ENCODE data around the gene MTHFD1L. TPM values are rescaled to one million over a fixed set of nuclear protein-coding genes. Genes with fewer than 3 reads are reported as not detected.

The MTHFD1L gene
- total and polyA plus RNA-seq, 9 of the 15 experiments (the other 6 are each of a cell fraction or from before 2014, with no cell fraction given), result 20.9 to 128 (median 61.0) TPM

GRCh38 chr6:150999576-150999975 is 134.1 kb downstream of the MTHFD1L start:
- TF ChIP-seq ZNF212 (CRISPR knock-in tag; IDR thresholded peaks at IDR 0.05), result no peak
- TF ChIP-seq GATAD2A (IDR thresholded peaks at IDR 0.05), result no peak
- TF ChIP-seq RFX7 (CRISPR knock-in tag; IDR thresholded peaks at IDR 0.05), result no peak
- no peak for TF ChIP-seq HDAC1 (IDR thresholded peaks at IDR 0.05)
- TF ChIP-seq ZNF561 (CRISPR knock-in tag; conservative IDR thresholded peaks at IDR 0.05), result no peak
- no peak for TF ChIP-seq NCOA1 (IDR thresholded peaks at IDR 0.05; ENCODE audit: low read depth)
- TF ChIP-seq HEY1 (CRISPR knock-in tag; IDR thresholded peaks at IDR 0.05; ENCODE audit: borderline replicate concordance), result no peak
- no peak for TF ChIP-seq CXXC5 (CRISPR knock-in tag; IDR thresholded peaks at IDR 0.05)
- TF ChIP-seq MAFF (IDR thresholded peaks at IDR 0.05; ENCODE audit: low read length), result no peak
- no peak for TF ChIP-seq TCF7L2 (IDR thresholded peaks at IDR 0.05; ENCODE audit: low read depth, low read length)
- no peak overlapping the region for H3K9ac ChIP-seq (ENCODE audit: insufficient read depth in 1 of 2, low read depth in 2 of 2, low read length in 2 of 2)
- no peaks in the 10 kb centered on the region for H3K9me1 ChIP-seq (ENCODE audit: control insufficient read depth, insufficient read depth, low read length)
- ATAC-seq, result no peak
- in situ Hi-C loops (cut with MboI), result no loop called here
- no peaks in the 10 kb centered on the region for H3K9me3 ChIP-seq (replicated peaks; ENCODE audit: control insufficient read depth, insufficient read depth, low read depth, low read length)
- H3K4me1 ChIP-seq (replicated peaks in 1 of 2; ENCODE audit: control insufficient read depth in 2 of 2, insufficient read depth in 2 of 2, low read length in 2 of 2), result no peaks in the 10 kb centered on the region; a peak in 1 of 5 replicates
- H3K27ac ChIP-seq (ENCODE audit: extremely low read depth, low read depth, low read length), result no peak overlapping the region
- POLR2A ChIA-PET, result interaction anchor here (0.6 to 0.7 kb wide), 3 partner anchors 10 to 372 kb away, joined by 3 read pairs; no protein-coding TSS in a partner anchor
- no TSS peak for BruUV-seq (replicated peaks)
- intact Hi-C loops (cut with micrococcal nuclease), result no loop called here
- peaks cover 8% of the 10 kb centered on the region; the same call in 2 of the 3 replicates for H3K36me3 ChIP-seq (ENCODE audit: control insufficient read depth, insufficient read depth, low read length)
- no peak for FAIRE-seq
- H2AFZ ChIP-seq (ENCODE audit: low read depth, low read length), result no peak overlapping the region
- no peak for DNase-seq (ENCODE audit: extremely low read depth in 1 of 4, low spot score in 3 of 4)
- H3K79me2 ChIP-seq (ENCODE audit: control insufficient read depth, insufficient read depth, low read length), result no peaks in the 10 kb centered on the region
- 85% methylated on average over 6 of the region's 6 CpGs for WGBS (ENCODE audit: insufficient coverage, low coverage, missing lambda C conversion rate)
- CTCF ChIA-PET (ENCODE audit: low intra/inter-chr PET ratio), result no interaction called here
- no peaks in the 10 kb centered on the region for H3K27me3 ChIP-seq (ENCODE audit: control insufficient read depth in 2 of 2, insufficient read depth in 2 of 2, low read length in 2 of 2)
- no peak overlapping the region for H3K4me3 ChIP-seq
- no peak overlapping the region for H3K4me2 ChIP-seq (ENCODE audit: insufficient read depth, low read length)
- H4K20me1 ChIP-seq (replicated peaks; ENCODE audit: control insufficient read depth, insufficient read depth, low read length), result no peaks in the 10 kb centered on the region; the same call in 1 of the 2 replicates

Measured in K562 (cell line).